ENCODE results near the gene KANK2. TPM values are rescaled to one million over a fixed set of nuclear protein-coding genes. Genes with fewer than 3 reads are reported as not detected.
"Not testable (repeated sequence)": the region's sequence is repeated elsewhere in the genome, so short reads cannot be mapped to it uniquely, and the experiment has no call there.

KANK2 gene
- total and polyA plus RNA-seq, 2 of the 13 experiments (the other 11 are each of a cell fraction or from before 2014, with no cell fraction given): 5.7 to 12.9 TPM

- CTCF ChIA-PET (ENCODE audit: low intra/inter-chr PET ratio, low total read pairs): no interaction called here
- no TSS peak for BruUV-seq (replicated peaks)
- ATAC-seq (no peak), DNase-seq (ENCODE audit: low spot score) (no peak), FAIRE-seq (no peak)
- Histone ChIP-seq H3K4me2 (ENCODE audit: low read depth, low read length) (no peak overlapping the region), H3K9ac (ENCODE audit: insufficient read depth, low read depth, low read length) (no peak overlapping the region), H4K20me1 (ENCODE audit: insufficient read depth, low read length) (no peaks in the 10 kb centered on the region), H3K27ac (ENCODE audit: extremely low read length, insufficient read depth, low read length) (no peak overlapping the region), H3K36me3 (replicated peaks in 1 of 2; ENCODE audit: control insufficient read depth in 1 of 2, insufficient read depth in 2 of 2, low read length in 2 of 2) (peaks cover 0 to 6% of the 10 kb centered on the region in 2 experiments; a peak in 1 of 5 replicates), H3K4me1 (ENCODE audit: insufficient read depth, low read length) (peaks cover 8% of the 10 kb centered on the region; the same call in 1 of the 2 replicates), H3K9me3 (ENCODE audit: low read length) (no peaks in the 10 kb centered on the region), H3K4me3 (replicated peaks in 1 of 3; ENCODE audit: insufficient read depth in 1 of 3, low read depth in 2 of 3, low read length in 3 of 3) (no peak overlapping the region), H3K27me3 (ENCODE audit: control insufficient read depth in 1 of 2, insufficient read depth in 2 of 2, low read length in 2 of 2) (no peaks in the 10 kb centered on the region), H3K79me2 (ENCODE audit: insufficient read depth, low read length) (no peaks in the 10 kb centered on the region), H2AFZ (ENCODE audit: low read length) (no peak overlapping the region)
- intact Hi-C loops (cut with micrococcal nuclease; ENCODE audit: unreplicated experiment) (no loop called here), in situ Hi-C loops (cut with HindIII; ENCODE audit: extremely low pct_ligation_motif_present, low pct_unique_long_range_greater_than_20kb) (no loop called here)
- POLR2A ChIA-PET: no interaction called here
- WGBS (ENCODE audit: low lambda C conversion rate): 100% methylated on average over 4 of the region's 4 CpGs
- TF ChIP-seq ZNF354B (CRISPR knock-in tag; IDR thresholded peaks at IDR 0.05) (no peak), CEBPG (CRISPR knock-in tag; IDR thresholded peaks at IDR 0.05) (peak; percentile 65), CEBPB (IDR thresholded peaks at IDR 0.05; ENCODE audit: borderline replicate concordance, low read depth, low read length) (peak; percentile 90)
These were observed 15.9 kb downstream of the KANK2 start for GRCh38 chr19:11181488-11181887.

GRCh38 chr19:11180975-11181374 lies 16.4 kb downstream of the KANK2 start:
- H3K27me3 ChIP-seq (ENCODE audit: control insufficient read depth in 1 of 2, insufficient read depth in 2 of 2, low read length in 2 of 2); DNase-seq (ENCODE audit: low spot score); H3K36me3 ChIP-seq (replicated peaks in 1 of 2; ENCODE audit: control insufficient read depth in 1 of 2, insufficient read depth in 2 of 2, low read length in 2 of 2); H3K27ac ChIP-seq (ENCODE audit: extremely low read length, insufficient read depth, low read length); H3K79me2 ChIP-seq (ENCODE audit: insufficient read depth, low read length); H3K4me2 ChIP-seq (ENCODE audit: low read depth, low read length); H3K4me1 ChIP-seq (ENCODE audit: insufficient read depth, low read length); POLR2A ChIA-PET; ATAC-seq; H4K20me1 ChIP-seq (ENCODE audit: insufficient read depth, low read length); H3K4me3 ChIP-seq (replicated peaks in 1 of 3; ENCODE audit: insufficient read depth in 1 of 3, low read depth in 2 of 3, low read length in 3 of 3); H2AFZ ChIP-seq (ENCODE audit: low read length); FAIRE-seq; CTCF ChIA-PET (ENCODE audit: low intra/inter-chr PET ratio, low total read pairs); intact Hi-C loops (cut with micrococcal nuclease; ENCODE audit: unreplicated experiment); H3K9me3 ChIP-seq (ENCODE audit: low read length); BruUV-seq (replicated peaks); in situ Hi-C loops (cut with HindIII; ENCODE audit: extremely low pct_ligation_motif_present, low pct_unique_long_range_greater_than_20kb); H3K9ac ChIP-seq (ENCODE audit: insufficient read depth, low read depth, low read length): not testable (repeated sequence)
- 90% methylated on average over 8 of the region's 8 CpGs for WGBS (ENCODE audit: low lambda C conversion rate)

Measured in HepG2 (cell line).